CD4-positive, alpha-beta T cell treated with Interleukin-17A for 4 hours (primary cell): ENCODE measurements around the gene STAC2.
A peak's percentile ranks its signal among the peaks of the same experiment; 100 is the strongest.

ENCODE experiments used
- DNase-seq: peaks from one replicate; pipeline ENCODE4 v3.0.0-alpha.2; 2020; ENCODE audit warnings: mixed read lengths

STAC2 gene

DNA sequence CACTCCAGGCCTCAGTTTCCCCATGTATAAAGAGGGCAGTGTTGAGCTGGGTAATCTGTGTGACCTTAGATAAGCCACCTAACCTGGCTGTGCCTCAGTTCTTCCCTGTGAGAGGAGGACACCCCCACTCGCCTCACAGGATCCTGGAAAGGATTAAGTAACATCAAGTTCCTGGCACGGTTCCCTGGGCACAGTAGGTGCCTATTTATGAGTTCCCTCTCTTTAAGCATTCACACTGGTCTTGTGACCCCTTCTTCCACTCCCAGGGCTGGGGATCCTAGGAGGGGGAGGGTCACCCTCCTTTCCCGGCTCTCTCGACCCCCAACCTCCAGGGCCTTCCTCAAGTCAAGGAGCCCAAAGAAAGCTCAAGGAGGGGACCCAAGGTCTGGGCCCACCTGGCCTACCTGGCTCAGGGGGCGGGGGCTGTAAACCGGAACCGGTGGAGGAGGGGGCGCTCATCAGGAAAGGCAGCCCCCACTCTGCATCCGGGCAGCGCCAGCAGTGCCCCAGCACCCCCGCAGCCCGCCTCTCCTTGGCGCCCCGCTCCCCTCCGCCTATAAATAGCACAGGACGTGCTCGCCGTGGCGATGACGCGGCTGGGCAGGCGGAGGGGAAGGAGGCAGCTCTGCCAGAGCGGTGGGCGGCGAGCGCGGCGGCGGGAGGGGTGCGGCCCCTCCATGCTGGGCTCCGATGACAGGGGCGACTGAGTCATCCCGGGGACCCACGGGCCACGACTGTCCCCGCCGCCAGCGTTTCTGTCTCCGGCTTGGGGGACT, 16.2 kb downstream of the STAC2 start:
- peak; percentile 79 for DNase-seq

- DNase-seq = peak; percentile 29
Measured at GRCh38 chr17:39208893-39209292, 16.9 kb downstream of the STAC2 start.

GRCh38 chr17:39208136-39208535, 17.6 kb downstream of the STAC2 start:
- peak; percentile 45 for DNase-seq

DNA sequence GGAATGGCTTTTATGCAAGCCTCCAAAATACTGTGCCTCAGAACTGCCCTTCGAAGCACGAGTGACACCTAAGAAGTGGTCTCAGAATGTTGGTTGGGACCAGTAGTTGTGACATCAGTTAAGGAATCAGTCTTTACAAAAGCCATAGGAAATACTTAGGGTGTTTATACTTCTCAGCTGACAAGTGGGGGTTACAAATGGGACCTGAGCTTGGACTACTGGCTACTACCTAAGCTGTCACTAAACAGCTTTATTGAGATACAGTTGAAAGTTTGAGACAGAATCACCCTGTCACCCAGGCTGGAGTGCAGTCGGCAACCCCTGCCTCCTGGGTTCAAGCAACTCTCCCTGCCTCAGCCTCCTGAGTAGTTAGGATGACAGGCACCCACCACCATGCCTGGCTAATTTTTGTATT, 20.6 kb downstream of the STAC2 start:
- DNase-seq = no peak

DNA sequence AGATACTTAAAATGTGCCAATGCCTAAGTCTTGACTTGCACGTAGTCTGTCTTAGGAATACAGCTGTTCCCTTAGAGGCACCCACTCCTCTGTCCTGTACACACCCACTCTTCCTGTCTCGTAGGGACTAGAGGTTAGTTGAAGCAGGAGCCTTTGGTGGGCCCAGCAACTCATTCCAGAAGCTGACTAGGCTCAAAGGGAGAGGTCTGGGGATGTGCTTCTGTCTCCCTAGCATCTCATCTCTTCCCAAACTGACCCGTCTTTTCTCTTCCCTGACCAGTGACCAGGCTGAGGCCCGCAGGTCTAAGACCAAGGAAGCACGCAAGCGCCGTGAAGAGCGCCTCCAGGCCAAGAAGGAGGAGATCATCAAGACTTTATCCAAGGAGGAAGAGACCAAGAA, 21.5 kb downstream of the STAC2 start:
- DNase-seq = no peak

GRCh38 chr17:39200957-39201510, 24.7 kb downstream of the STAC2 start:
- no peak for DNase-seq

DNA sequence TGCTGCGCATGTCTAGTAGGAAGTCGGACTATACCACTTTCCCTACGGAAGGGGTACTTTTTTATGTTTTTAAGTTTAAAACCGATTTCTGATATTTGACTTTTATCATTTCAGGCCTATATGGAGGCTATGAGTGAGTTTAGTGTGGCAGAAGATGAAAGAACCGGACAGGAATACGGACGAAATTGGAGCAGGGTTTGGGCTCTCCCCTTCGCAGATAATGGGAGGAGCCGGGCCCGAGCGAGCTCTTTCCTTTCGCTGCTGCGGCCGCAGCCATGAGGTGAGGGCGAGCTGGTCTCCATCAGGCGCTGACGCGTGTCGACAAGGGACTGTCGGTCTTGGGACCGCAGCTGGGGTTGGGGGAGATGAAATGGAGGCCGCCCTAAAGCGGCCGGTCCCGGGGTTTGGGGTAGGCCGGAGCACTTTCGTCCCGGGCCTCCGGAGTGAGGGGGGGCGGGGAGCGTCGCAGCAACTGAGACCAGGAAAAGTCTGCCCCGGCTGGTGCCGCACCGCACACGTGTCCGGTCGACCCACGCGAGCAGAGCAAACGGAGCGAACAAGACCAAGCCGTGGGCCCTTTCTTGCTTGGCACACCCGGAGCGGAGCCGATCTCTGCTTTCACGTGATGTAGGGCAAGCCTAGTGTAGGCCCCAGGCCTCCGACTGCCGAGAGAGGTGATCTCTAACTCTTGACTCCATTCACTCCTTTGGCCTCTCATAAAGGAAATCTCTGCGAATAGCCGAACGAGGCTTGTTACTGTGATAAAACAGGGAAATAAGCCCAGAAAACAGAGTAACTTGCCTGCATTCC, 25.5 kb downstream of the STAC2 start, which contains the start of gene RPL19:
RPL19 (plus strand) TSS at position 214 of the 810 bp plus-strand sequence; CDS start at position 276, 62 bp downstream.
- peak; percentile 84 for DNase-seq

DNA sequence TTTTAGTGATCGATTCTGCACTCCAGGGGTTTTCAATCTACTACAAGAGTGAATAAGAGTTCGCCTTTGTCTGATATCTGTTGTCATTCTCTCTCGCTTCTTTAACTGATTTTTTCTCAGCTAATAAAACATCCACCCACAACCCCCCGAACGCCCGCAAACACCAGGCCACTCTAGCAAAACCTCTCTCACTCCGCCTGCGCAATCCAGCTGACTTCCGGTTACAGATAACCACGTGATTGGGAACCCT, 26.0 kb downstream of the STAC2 start:
- peak; percentile 88 for DNase-seq

DNA sequence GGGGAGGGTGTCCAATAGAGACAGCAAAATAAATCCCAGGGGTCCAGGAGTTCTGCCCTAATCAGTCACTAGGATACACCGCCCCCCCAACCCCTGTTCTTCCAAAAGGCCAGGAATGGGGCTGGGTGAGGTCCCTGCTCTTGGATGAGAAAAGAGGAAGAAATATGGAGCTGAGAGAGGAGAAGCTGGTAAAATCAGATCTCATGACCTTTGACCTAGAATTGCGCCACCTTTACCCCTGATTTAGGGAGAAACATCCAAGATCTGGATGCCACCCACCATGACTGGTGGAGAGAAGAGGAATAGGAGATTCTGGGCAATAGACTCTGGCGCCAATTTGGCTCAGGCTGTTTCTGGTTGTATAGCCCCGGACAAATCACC, 27.6 kb downstream of the STAC2 start:
- DNase-seq = no peak

GRCh38 chr17:39197380-39198185, 28.2 kb downstream of the STAC2 start, which contains the start of gene CACNB1:
TSS of gene CACNB1 (minus strand) at chr17:39197669. CDS start at chr17:39197495, 174 bp downstream.
- DNase-seq = peak; percentile 86

DNA sequence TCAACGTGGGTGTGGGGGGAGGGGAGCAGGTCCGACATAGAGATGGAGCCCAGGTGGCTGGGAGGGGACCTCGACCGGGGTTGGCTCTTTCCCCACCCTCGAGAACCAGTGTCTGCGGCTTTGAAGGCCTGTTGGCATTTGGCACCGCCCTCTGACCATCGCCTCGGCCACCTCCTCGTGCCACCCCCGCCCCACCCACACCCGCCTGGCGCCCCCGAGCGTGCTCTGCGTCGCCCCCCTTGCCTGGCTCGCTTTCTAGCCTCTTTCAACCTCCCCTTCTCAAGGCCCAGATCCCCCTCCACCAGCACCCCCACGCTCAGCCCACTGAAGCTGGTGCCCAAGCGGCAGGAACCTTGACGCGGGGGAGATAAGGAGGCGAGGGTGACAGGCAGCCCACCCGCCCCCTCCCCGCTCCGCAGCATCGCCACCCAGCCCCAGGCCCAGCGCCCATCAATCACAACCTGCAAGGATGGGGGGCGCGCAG, 28.9 kb downstream of the STAC2 start:
- no peak for DNase-seq

DNA sequence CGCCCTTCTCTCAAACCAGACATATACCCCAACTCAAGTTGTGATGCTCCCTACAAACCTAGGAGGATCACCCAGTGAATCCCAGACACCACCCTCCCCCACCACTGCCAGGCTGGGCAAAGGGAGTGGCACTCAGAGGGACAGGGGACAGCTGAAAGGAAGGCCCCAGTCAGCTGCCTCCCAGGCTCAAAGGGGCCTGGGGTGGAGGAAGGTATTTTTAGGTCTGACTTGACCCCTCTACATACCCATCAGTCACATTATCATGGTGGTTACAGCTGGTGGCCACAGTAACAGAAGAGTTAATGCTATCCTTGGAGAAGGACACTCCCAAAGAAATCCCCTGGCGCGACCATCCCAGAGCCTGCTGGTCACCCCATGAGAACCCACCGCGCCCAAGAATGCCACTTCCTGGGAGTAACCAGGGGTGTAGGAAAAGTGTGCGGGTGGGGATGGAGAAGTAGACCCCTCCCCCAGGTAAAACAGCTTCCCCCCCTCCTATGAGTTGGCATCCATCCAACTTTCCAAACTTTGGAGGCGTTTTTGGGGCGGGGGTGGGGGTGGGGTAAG, 29.4 kb downstream of the STAC2 start:
- DNase-seq = no peak

DNA sequence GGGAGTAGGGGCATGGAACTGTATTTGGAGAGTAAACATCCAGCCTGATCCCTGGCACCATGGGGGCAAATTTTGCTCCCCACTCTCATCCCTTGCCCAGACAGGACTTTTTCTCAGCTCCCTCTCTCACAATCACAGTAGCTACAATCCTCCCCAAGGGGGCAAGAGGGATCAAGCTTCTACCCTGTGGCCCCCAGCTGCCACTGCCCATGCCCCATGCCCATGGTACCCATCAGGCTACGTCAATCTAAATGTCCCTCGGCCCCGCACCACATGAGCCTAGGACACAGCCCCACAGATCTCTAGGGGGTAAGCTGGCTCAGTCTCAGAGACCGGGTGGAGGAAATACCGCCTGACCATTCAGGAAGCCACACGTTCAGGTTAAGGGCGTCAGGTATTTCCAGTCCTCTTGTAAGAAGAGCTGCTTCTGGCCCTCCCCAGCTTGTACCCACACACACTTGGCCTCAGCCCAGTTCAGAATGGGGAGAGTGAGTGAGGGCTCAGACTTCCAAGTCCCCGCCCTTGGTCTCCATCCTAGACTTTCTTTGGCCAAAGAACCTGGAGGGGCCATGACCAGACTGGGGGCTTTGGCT, 30.1 kb downstream of the STAC2 start:
- DNase-seq = no peak

- DNase-seq = no peak
Measured at GRCh38 chr17:39194985-39195524, 30.7 kb downstream of the STAC2 start.

GRCh38 chr17:39194089-39194984, 31.4 kb downstream of the STAC2 start:
- DNase-seq = no peak

- no peak for DNase-seq
Measured at GRCh38 chr17:39193346-39193745, 32.4 kb downstream of the STAC2 start.

DNA sequence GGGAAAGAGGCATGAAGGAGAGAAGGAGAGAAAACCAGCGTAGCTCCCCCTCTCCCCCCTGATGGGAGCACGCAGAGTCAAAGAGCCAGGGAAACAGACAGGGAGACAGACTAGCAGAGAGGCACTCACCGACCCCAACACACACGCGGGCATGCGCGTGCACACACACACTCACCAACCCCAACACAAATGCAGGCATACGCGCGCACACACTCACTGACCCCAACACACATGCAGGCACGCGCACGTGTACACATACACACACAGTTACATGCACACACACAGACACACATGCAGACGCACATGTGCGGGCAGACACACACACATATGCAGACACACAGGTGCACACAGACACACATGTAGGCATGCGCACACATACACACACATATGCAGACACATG, 32.8 kb downstream of the STAC2 start:
- no peak for DNase-seq

GRCh38 chr17:39191750-39192510, 33.8 kb downstream of the STAC2 start:
- no peak for DNase-seq

DNA sequence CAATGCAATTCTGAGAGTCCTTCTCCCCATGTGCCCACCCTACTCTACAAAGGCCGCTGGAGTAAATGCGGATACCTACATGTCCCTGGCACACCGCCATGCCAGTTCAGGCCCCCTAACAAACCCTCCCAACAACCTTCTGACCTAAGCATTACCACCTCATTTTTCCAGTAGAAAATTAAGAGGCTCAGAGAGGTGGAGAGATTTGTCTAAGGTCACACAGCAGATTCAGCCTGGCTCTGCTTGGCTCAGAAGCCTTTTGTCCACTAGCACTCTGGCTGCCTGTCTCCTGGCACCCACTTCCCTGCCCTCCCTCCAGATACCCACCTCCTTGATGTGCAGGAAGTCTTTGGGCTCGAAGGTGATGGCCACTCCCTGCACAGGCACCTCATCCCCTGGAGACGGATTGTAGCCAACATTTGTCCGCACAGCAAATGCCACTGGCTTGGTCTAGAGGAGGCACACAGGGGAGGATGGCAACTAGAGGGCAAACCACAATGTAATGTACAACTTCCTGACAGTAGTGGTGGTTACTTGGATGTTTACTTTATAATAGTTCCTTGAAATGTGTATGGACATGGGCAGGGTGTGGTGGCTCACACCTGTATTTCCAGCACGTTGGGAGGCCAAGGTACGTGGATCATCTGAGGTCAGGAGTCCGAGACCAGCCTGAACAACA, 38.5 kb downstream of the STAC2 start:
- DNase-seq = no peak
